ENCODE data around the gene DNM3.

- TF ChIP-seq CTCF (IDR thresholded peaks at IDR 0.05; ENCODE audit: low read depth, low read length, poor library complexity, severe bottlenecking) (no peak), EZH2phosphoT487 (IDR thresholded peaks at IDR 0.05; ENCODE audit: borderline replicate concordance, low read length) (no peak)
These were observed 601.7 kb downstream of the DNM3 start for GRCh38 chr1:172442843-172443565.

Measured in DOHH2 (cell line).